H1 (cell line): ENCODE results near the gene RAVER2.

Source experiments
- BCL11A ChIP-seq, 2 experiments: IDR thresholded peaks; one replicate each; pipeline ENCODE4 v1.6.1; 2011; ENCODE audit warnings: low read depth in 2 of 2, low read length in 2 of 2, mild to moderate bottlenecking in 2 of 2
- CBX5 ChIP-seq: fragments of 300-800, 300-1000 bp; sonication (generic); IDR thresholded peaks from 2 replicates; pipeline ENCODE4 v1.7.1; 2016; ENCODE audit warnings: antibody characterized with exemption, low read length, low read depth
- CEBPB ChIP-seq: IDR thresholded peaks from 2 replicates; pipeline ENCODE4 v1.6.1; 2012; ENCODE audit warnings: low read depth, low read length
- EGR1 ChIP-seq: IDR thresholded peaks from 2 replicates; pipeline ENCODE4 v1.6.1; 2011; ENCODE audit warnings: low read depth, low read length, borderline replicate concordance
- EZH2 ChIP-seq: fragments of 200-600 bp; sonication (generic); IDR thresholded peaks from 2 replicates; pipeline ENCODE4 v1.7.1; 2012; ENCODE audit warnings: low read depth, mild to moderate bottlenecking, moderate library complexity, low read length, inconsistent platforms; ENCODE audit not compliant: severe bottlenecking
- GABPA ChIP-seq: IDR thresholded peaks from 2 replicates; pipeline ENCODE4 v1.6.1; 2011; ENCODE audit warnings: mild to moderate bottlenecking, low read length, moderate library complexity, borderline replicate concordance; ENCODE audit not compliant: insufficient read depth
- HDAC2 ChIP-seq, 2 experiments: fragments of 300-600 bp in 1 of 2; sonication (generic) in 1 of 2; IDR thresholded peaks; 2 replicates each; pipeline ENCODE4 v1.6.1; 2011 to 2012; ENCODE audit warnings: low read depth in 2 of 2, low read length in 2 of 2, mild to moderate bottlenecking in 2 of 2, moderate library complexity in 2 of 2, borderline replicate concordance in 1 of 2, inconsistent platforms in 1 of 2
- JUND ChIP-seq: IDR thresholded peaks from 2 replicates; pipeline ENCODE4 v1.6.1; 2011; ENCODE audit warnings: mild to moderate bottlenecking, improper control_type of control experiment, low read length
- MAFK ChIP-seq: IDR thresholded peaks from 2 replicates; pipeline ENCODE4 v1.6.1; 2012; ENCODE audit warnings: low read depth, mild to moderate bottlenecking, improper control_type of control experiment, low read length
- POLR2A ChIP-seq, 2 experiments: IDR thresholded peaks; 1 replicate in 1 of 2; 2 replicates in 1 of 2; pipeline ENCODE4 v1.6.1; 2011; ENCODE audit warnings: low read depth in 2 of 2, low read length in 2 of 2, mild to moderate bottlenecking in 2 of 2; ENCODE audit errors: control extremely low read depth in 1 of 2
- RBBP5 ChIP-seq: IDR thresholded peaks from 2 replicates; pipeline ENCODE4 v1.7.1; 2012; ENCODE audit warnings: low read depth, mild to moderate bottlenecking, inconsistent platforms, low read length, moderate library complexity, borderline replicate concordance
- ZNF274 ChIP-seq: IDR thresholded peaks from 2 replicates; pipeline ENCODE4 v1.7.0; 2012; ENCODE audit warnings: low read length, borderline replicate concordance; ENCODE audit errors: extremely low read depth
- TF ChIP-seq, protein P1 (sequence below): IDR thresholded peaks from 2 replicates; pipeline ENCODE4 v1.6.1; 2011; ENCODE audit warnings: low read length, improper control_type of control experiment
- TF ChIP-seq, protein P2 (sequence below), 3 experiments: IDR thresholded peaks; 1 replicate in 2 of 3; 2 replicates in 1 of 3; pipeline versions ENCODE4 v1.5.1 to v1.6.1; 2011; ENCODE audit warnings: low read length in 3 of 3, mild to moderate bottlenecking in 3 of 3, inconsistent platforms in 2 of 3, low read depth in 1 of 3, moderate library complexity in 1 of 3; ENCODE audit not compliant: insufficient read depth in 1 of 3; ENCODE audit errors: control extremely low read depth in 1 of 3

- no peak for TF ChIP-seq EZH2
- TF ChIP-seq, protein P1, sequence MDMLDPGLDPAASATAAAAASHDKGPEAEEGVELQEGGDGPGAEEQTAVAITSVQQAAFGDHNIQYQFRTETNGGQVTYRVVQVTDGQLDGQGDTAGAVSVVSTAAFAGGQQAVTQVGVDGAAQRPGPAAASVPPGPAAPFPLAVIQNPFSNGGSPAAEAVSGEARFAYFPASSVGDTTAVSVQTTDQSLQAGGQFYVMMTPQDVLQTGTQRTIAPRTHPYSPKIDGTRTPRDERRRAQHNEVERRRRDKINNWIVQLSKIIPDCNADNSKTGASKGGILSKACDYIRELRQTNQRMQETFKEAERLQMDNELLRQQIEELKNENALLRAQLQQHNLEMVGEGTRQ: no peak
- TF ChIP-seq RBBP5: no peak
- no peak for TF ChIP-seq MAFK
- TF ChIP-seq HDAC2 (IDR thresholded peaks at IDR 0.05; ENCODE audit: borderline replicate concordance in 1 of 2, low read depth in 2 of 2, low read length in 2 of 2): no peak
- TF ChIP-seq, protein P2, sequence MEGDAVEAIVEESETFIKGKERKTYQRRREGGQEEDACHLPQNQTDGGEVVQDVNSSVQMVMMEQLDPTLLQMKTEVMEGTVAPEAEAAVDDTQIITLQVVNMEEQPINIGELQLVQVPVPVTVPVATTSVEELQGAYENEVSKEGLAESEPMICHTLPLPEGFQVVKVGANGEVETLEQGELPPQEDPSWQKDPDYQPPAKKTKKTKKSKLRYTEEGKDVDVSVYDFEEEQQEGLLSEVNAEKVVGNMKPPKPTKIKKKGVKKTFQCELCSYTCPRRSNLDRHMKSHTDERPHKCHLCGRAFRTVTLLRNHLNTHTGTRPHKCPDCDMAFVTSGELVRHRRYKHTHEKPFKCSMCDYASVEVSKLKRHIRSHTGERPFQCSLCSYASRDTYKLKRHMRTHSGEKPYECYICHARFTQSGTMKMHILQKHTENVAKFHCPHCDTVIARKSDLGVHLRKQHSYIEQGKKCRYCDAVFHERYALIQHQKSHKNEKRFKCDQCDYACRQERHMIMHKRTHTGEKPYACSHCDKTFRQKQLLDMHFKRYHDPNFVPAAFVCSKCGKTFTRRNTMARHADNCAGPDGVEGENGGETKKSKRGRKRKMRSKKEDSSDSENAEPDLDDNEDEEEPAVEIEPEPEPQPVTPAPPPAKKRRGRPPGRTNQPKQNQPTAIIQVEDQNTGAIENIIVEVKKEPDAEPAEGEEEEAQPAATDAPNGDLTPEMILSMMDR (IDR thresholded peaks at IDR 0.05; ENCODE audit: control extremely low read depth in 1 of 3, insufficient read depth in 1 of 3, low read depth in 1 of 3, low read length in 3 of 3): no peak
- TF ChIP-seq GABPA: no peak
- no peak for TF ChIP-seq BCL11A (IDR thresholded peaks at IDR 0.05; ENCODE audit: low read depth in 2 of 2, low read length in 2 of 2)
- no peak for TF ChIP-seq CBX5
- TF ChIP-seq JUND: no peak
- TF ChIP-seq ZNF274: no peak
- no peak for TF ChIP-seq CEBPB
- no peak for TF ChIP-seq EGR1
- TF ChIP-seq POLR2A (IDR thresholded peaks at IDR 0.05; ENCODE audit: control extremely low read depth in 1 of 2, low read depth in 2 of 2, low read length in 2 of 2): no peak
Observed at GRCh38 chr1:64699327-64699726, 45.5 kb upstream of the RAVER2 start.
